Ovary (tissue), 3 donors: ENCODE data around the gene FYCO1.

Source experiments
- CTCF ChIP-seq, 3 donors: fragments of 450-650 bp in 2 of 3; fragments of 200-600 bp in 1 of 3; IDR thresholded peaks; one replicate each; pipeline versions ENCODE4 v1.5.1 to v1.8.0; 2016 to 2022; ENCODE audit warnings: antibody characterized with exemption in 3 of 3, mild to moderate bottlenecking in 1 of 3
- POLR2A ChIP-seq: fragments of 450-650 bp; IDR thresholded peaks from one replicate; pipeline ENCODE4 v1.6.1; 2017; ENCODE audit warnings: antibody characterized with exemption, mild to moderate bottlenecking, moderate library complexity
- donor health status: DM: no; HTN: no; CAD: no.

DNA sequence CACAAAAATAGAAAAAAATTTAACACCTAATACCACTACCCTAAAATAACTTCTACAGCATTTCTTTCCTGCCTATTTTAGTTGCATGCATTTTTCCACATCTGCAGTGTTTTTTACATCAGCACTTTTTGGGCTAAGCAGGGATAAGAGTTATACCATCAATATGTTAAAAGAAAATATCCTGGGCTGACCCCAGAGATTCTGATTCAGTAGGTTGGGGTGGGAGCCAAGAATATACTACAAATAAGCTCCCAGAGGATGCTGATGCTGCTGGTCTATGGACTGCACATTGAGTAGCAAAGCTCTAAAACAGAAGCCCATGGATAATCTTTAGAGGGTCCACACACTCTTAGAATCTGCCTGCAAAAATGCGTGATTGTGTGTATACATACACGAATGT, 14.8 kb downstream of the FYCO1 start:
- no peak for TF ChIP-seq CTCF (IDR thresholded peaks at IDR 0.05)
- TF ChIP-seq POLR2A, result no peak
